A549 treated with DMSO at 1 μM for 4 hours (cell line): ENCODE measurements around the gene ANGPTL7. TPM values are rescaled to one million over a fixed set of nuclear protein-coding genes. Genes with fewer than 3 reads are reported as not detected.

ENCODE experiments used
- total RNA-seq: library from RNA; stranded (reverse); fragments of 200-300 nt; extraction: Qiagen RNA extraction; gene quantifications from 5 replicates; pipeline ENCODE4 v1.2.3, GENCODE V29; 2022; ENCODE audit warnings: low read depth

Gene ANGPTL7
- total RNA-seq: not detected in 5 replicates

DNA sequence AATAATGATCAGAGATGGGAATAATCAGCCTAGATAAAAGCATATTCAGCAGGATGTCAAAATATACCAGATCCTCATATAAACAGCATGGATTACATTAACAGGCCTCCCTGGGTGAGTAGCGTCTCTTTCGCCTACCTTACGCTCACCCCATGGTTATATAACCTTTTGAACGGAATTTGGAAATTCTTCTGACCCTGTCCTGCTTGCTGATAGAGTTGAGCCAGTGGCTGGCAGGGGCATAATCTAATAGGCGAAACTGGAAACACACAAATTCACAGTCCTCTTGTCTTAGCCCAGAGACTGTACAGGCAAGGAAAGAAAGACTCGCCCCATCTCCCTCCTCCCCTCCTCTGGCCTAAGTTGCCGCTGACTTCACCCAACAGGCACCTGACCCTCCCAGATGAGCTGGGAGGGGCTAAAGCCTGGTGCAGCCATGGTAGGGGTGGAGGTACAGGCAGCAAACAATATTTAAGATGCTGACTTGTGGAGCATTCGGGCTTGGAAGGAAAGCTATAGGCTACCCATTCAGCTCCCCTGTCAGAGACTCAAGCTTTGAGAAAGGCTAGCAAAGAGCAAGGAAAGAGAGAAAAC lies at the start of gene ANGPTL7:
TSS of gene ANGPTL7 (plus strand) at position 498 of the 594 bp plus-strand sequence. CDS start 225 bp downstream, outside the sequence.

Other genes with a start within 250 kb of the ANGPTL7 start
- gene TARDBP, start 176.7 kb upstream of the ANGPTL7 start, total RNA-seq: 186 to 213 TPM (median 210 TPM) in 5 replicates
- 0.06 to 0.31 TPM (median 0.09 TPM) in 5 replicates for gene MASP2, start 142.1 kb upstream of the ANGPTL7 start, total RNA-seq
- 140 to 231 TPM (median 195 TPM) in 5 replicates for gene SRM, start 129.3 kb upstream of the ANGPTL7 start, total RNA-seq
- gene EXOSC10, start 89.5 kb upstream of the ANGPTL7 start, total RNA-seq: 37.2 to 40.8 TPM (median 38.1 TPM) in 5 replicates
- gene MTOR, start 73.2 kb downstream of the ANGPTL7 start, total RNA-seq: 12.1 to 17.0 TPM (median 15.2 TPM) in 5 replicates
- 16.2 to 18.3 TPM (median 17.8 TPM) in 5 replicates for gene UBIAD1, start 83.8 kb downstream of the ANGPTL7 start, total RNA-seq